ENCODE results near the gene PTPRD.

The PTPRD gene

GRCh38 chr9:8437876-8438275, 2174.9 kb downstream of the PTPRD start:
- DNase-seq, result no peak

GRCh38 chr9:8437259-8437658, 2175.5 kb downstream of the PTPRD start:
- DNase-seq, result no peak

- DNase-seq, result no peak
Measured at GRCh38 chr9:8436786-8437185, 2176.0 kb downstream of the PTPRD start.

- no peak for DNase-seq
Measured at GRCh38 chr9:8434621-8435020, 2178.2 kb downstream of the PTPRD start.

GRCh38 chr9:8432224-8432623, 2180.6 kb downstream of the PTPRD start:
- DNase-seq, result no peak

GRCh38 chr9:8431505-8431904, 2181.3 kb downstream of the PTPRD start:
- DNase-seq, result no peak

- DNase-seq, result no peak
Measured at GRCh38 chr9:8430945-8431344, 2181.9 kb downstream of the PTPRD start.

GRCh38 chr9:8429768-8430167, 2183.0 kb downstream of the PTPRD start:
- DNase-seq, result no peak

- no peak for DNase-seq
Measured at GRCh38 chr9:8429157-8429556, 2183.6 kb downstream of the PTPRD start.

GRCh38 chr9:8428389-8428788, 2184.4 kb downstream of the PTPRD start:
- DNase-seq, result no peak

- DNase-seq, result no peak
Measured at GRCh38 chr9:8424786-8425410, 2187.9 kb downstream of the PTPRD start.

- no peak for DNase-seq
Measured at GRCh38 chr9:8420416-8420815, 2192.4 kb downstream of the PTPRD start.

- DNase-seq, result no peak
Measured at GRCh38 chr9:8419596-8420275, 2193.1 kb downstream of the PTPRD start.

- DNase-seq, result no peak
Measured at GRCh38 chr9:8417341-8417740, 2195.5 kb downstream of the PTPRD start.

GRCh38 chr9:8412327-8412726, 2200.5 kb downstream of the PTPRD start:
- DNase-seq, result no peak

GRCh38 chr9:8408575-8409190, 2204.1 kb downstream of the PTPRD start:
- no peak for DNase-seq

- no peak for DNase-seq
Measured at GRCh38 chr9:8401961-8402705, 2210.7 kb downstream of the PTPRD start.

GRCh38 chr9:8400378-8400777, 2212.4 kb downstream of the PTPRD start:
- no peak for DNase-seq

GRCh38 chr9:8395022-8395421, 2217.8 kb downstream of the PTPRD start:
- DNase-seq, result no peak

GRCh38 chr9:8394341-8394740, 2218.5 kb downstream of the PTPRD start:
- DNase-seq, result no peak

- DNase-seq, result no peak
Measured at GRCh38 chr9:8392866-8393265, 2219.9 kb downstream of the PTPRD start.

GRCh38 chr9:8391566-8391965, 2221.2 kb downstream of the PTPRD start:
- DNase-seq, result no peak

- DNase-seq, result no peak
Measured at GRCh38 chr9:8391132-8391531, 2221.7 kb downstream of the PTPRD start.

- no peak for DNase-seq
Measured at GRCh38 chr9:8390571-8390970, 2222.2 kb downstream of the PTPRD start.
